SK-N-SH (cell line): ENCODE data around the gene ALB. TPM values are rescaled to one million over a fixed set of nuclear protein-coding genes. Genes with fewer than 3 reads are reported as not detected.

Experiments
- CTCF ChIA-PET: fragments of 300-600, 350-600 bp; formaldehyde crosslinking; extraction: SDS; loops from one replicate; lab custom pipeline; 2021; lab: Yijun Ruan, JAX
- POLR2A ChIA-PET: fragments of 350-600 bp; sonication (Branson Sonifier 250); formaldehyde crosslinking; extraction: SDS; loops from one replicate; lab custom pipeline; 2020; ENCODE audit warnings: antibody characterized with exemption, inconsistent platforms; lab: Yijun Ruan, JAX
- DNase-seq: peaks from one replicate; pipeline ENCODE4 v3.0.0; 2012
- H2AFZ ChIP-seq: fragments of 200-600 bp; sonication (generic); 2 replicates; pipeline ENCODE4 v1.8.1; 2016; ENCODE audit warnings: antibody characterized with exemption, mild to moderate bottlenecking, low read depth
- H3F3A ChIP-seq: fragments of 200-600 bp; sonication (generic); replicated peaks from 2 replicates; pipeline ENCODE3; 2016; ENCODE audit warnings: antibody characterized with exemption, mild to moderate bottlenecking; ENCODE audit not compliant: insufficient read depth
- H3K27ac ChIP-seq, 2 experiments: fragments of 200-500 bp in 1 of 2; fragments of 200-600 bp in 1 of 2; sonication (Bioruptor generic) in 1 of 2; sonication (generic), shearing (Covaris generic) in 1 of 2; 2 replicates each; pipeline versions ENCODE4 v1.5.1 to v1.6.1; 2014 to 2016; ENCODE audit warnings: low read depth in 2 of 2, inconsistent platforms in 1 of 2, low read length in 1 of 2, mild to moderate bottlenecking in 1 of 2, mixed read lengths in 1 of 2
- H3K27me3 ChIP-seq: fragments of 200-600 bp; sonication (generic), shearing (Covaris generic); 2 replicates; pipeline ENCODE4 v1.6.1; 2016; ENCODE audit warnings: mixed run types; ENCODE audit not compliant: insufficient read depth
- H3K36me3 ChIP-seq, 2 experiments: fragments of 200-500 bp in 1 of 2; fragments of 200-600 bp in 1 of 2; sonication (Bioruptor generic) in 1 of 2; sonication (generic) in 1 of 2; replicated peaks in 1 of 2; 2 replicates each; pipeline versions ENCODE3 to v1.5.1; 2014 to 2016; ENCODE audit warnings: low read length in 1 of 2, mild to moderate bottlenecking in 1 of 2; ENCODE audit not compliant: insufficient read depth in 2 of 2, control insufficient read depth in 1 of 2
- H3K4me1 ChIP-seq, 2 experiments: fragments of 200-500 bp in 1 of 2; fragments of 200-600 bp in 1 of 2; sonication (Bioruptor generic) in 1 of 2; sonication (generic), shearing (Covaris generic) in 1 of 2; 2 replicates each; pipeline versions ENCODE4 v1.5.1 to v1.6.1; 2014 to 2016; ENCODE audit warnings: low read depth in 1 of 2, low read length in 1 of 2, mixed run types in 1 of 2; ENCODE audit not compliant: insufficient read depth in 2 of 2, control insufficient read depth in 1 of 2
- H3K4me2 ChIP-seq: fragments of 200-600 bp; sonication (generic), shearing (Covaris generic); 2 replicates; pipeline ENCODE4 v1.6.1; 2017; ENCODE audit warnings: mixed run types
- H3K4me3 ChIP-seq, 2 experiments: fragments of 200-500 bp in 1 of 2; fragments of 200-600 bp in 1 of 2; sonication (Bioruptor generic) in 1 of 2; sonication (generic), shearing (Covaris generic) in 1 of 2; 2 replicates each; pipeline versions ENCODE4 v1.5.1 to v1.8.1; 2014 to 2016; ENCODE audit warnings: low read depth in 2 of 2, inconsistent platforms in 1 of 2, low read length in 1 of 2, mild to moderate bottlenecking in 1 of 2, mixed read lengths in 1 of 2, moderate library complexity in 1 of 2
- H3K79me2 ChIP-seq: fragments of 200-600 bp; sonication (generic); 2 replicates; pipeline ENCODE4 v1.8.1; 2017; ENCODE audit warnings: mild to moderate bottlenecking; ENCODE audit not compliant: insufficient read depth
- H3K9ac ChIP-seq: fragments of 200-600 bp; sonication (generic); 2 replicates; pipeline ENCODE4 v1.6.1; 2017; ENCODE audit warnings: mixed run types
- H3K9me2 ChIP-seq: fragments of 200-600 bp; sonication (generic); 2 replicates; pipeline ENCODE4 v1.6.1; 2017; ENCODE audit warnings: mixed run types
- H3K9me3 ChIP-seq: fragments of 200-600 bp; sonication (generic); 2 replicates; pipeline ENCODE4 v1.6.1; 2017; ENCODE audit warnings: mixed run types, mild to moderate bottlenecking, moderate library complexity
- H4K20me1 ChIP-seq: fragments of 200-600 bp; sonication (generic); 2 replicates; pipeline ENCODE4 v1.6.1; 2017; ENCODE audit warnings: mild to moderate bottlenecking, mixed run types; ENCODE audit not compliant: insufficient read depth
- CTCF ChIP-seq: fragments of 200-600 bp; sonication (generic); IDR thresholded peaks from 2 replicates; pipeline ENCODE4 v1.6.1; 2017; ENCODE audit warnings: antibody characterized with exemption, mild to moderate bottlenecking, moderate library complexity
- GATA2 ChIP-seq: sonication (generic); formaldehyde crosslinking; IDR thresholded peaks from 2 replicates; pipeline ENCODE4 v1.5.0; 2020; ENCODE audit warnings: mild to moderate bottlenecking, missing genetic modification reagents
- JUND ChIP-seq: IDR thresholded peaks from 2 replicates; pipeline ENCODE4 v1.4.0; 2012
- MAX ChIP-seq: IDR thresholded peaks from 2 replicates; pipeline ENCODE4 v1.4.0; 2012; ENCODE audit warnings: low read depth
- MEF2A ChIP-seq: IDR thresholded peaks from 2 replicates; pipeline ENCODE4 v1.4.0; 2012; ENCODE audit warnings: low read depth, borderline replicate concordance
- MXI1 ChIP-seq: IDR thresholded peaks from 2 replicates; pipeline ENCODE4 v1.6.1; 2012; ENCODE audit warnings: mild to moderate bottlenecking, low read depth, low read length, improper control_type of control experiment
- NFIC ChIP-seq: IDR thresholded peaks from 2 replicates; pipeline ENCODE4 v1.4.0; 2012; ENCODE audit warnings: borderline replicate concordance
- RXRA ChIP-seq: IDR thresholded peaks from 2 replicates; pipeline ENCODE4 v1.4.0; 2012; ENCODE audit warnings: low read depth, mild to moderate bottlenecking, borderline replicate concordance
- WGBS: methylation state at CpG from one replicate; pipeline ENCODE4 v1.1.6; 2017; ENCODE audit warnings: low lambda C conversion rate; 5-methylcytosine and 5-hydroxymethylcytosine counted together
- polyA plus RNA-seq, 3 experiments: library from polyadenylated mRNA; depleted of rRNA; stranded (reverse); fragments of >200 nt; gene quantifications; 2 replicates each; pipeline ENCODE4 v1.2.3, GENCODE V29; 2012
- TF ChIP-seq, protein P1 (sequence below): fragments of 150-350 bp; IDR thresholded peaks from 2 replicates; pipeline ENCODE4 v1.6.1; 2016; ENCODE audit warnings: mild to moderate bottlenecking, low read depth, low read length
- TF ChIP-seq, protein P2 (sequence below): IDR thresholded peaks from 2 replicates; pipeline ENCODE4; 2012

Gene ALB
- polyA plus RNA-seq, 1 of the 3 experiments (the other 2 are of a cell fraction), result not detected

DNA sequence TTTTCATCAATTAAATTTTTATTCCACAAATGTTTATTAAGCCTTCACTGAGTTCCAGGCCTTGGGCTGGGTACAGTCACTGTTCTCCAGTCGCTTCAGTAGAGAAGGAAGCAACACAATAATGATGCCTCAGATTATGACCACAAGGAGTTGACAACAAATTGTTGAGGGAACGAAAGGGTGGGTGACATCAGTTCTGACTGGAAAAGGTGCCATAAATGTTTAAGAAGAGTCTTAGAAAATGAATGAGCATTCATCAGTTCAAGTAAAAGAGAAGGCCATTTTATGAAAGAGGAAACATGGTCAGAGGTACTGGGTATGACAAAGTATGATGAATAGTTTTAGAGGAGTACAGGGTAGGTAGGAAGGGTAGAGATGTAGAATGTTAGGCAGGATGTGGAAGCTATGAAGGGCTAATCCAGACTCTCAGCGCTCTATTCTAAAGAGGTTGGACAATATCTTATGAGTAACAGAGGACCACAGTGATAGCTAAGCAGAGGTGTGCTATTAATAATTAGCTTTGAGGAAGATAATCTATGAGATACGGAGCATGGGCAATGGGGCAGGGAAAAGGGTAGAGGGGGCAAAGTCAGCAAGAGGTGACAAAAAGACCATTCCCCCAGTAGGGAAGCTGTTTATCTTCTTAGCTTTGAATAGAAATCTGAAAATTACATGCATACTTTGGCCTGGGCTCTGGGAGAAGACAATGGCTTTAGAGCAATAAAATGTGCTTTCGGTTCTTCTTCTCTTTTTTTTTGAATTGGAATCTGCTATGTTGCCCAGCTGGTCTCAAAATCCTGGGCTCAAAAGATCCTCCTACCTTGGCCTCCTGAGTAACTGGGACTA lies 52.3 kb downstream of the ALB start:
- H3F3A ChIP-seq, result no peaks in the 10 kb centered on the region
- DNase-seq, result no peak
- H3K27me3 ChIP-seq, result no peaks in the 10 kb centered on the region; the same call in 1 of the 2 replicates
- no peaks in the 10 kb centered on the region for H3K9me3 ChIP-seq
- H3K4me1 ChIP-seq, result no peaks in the 10 kb centered on the region
- no peak overlapping the region for H3K4me2 ChIP-seq
- ChIA-PET POLR2A (no interaction called here), CTCF (interaction anchor here (2.5 kb wide), 1 partner anchor 10 kb away, joined by 15 read pairs; no protein-coding TSS in a partner anchor)
- H3K9me2 ChIP-seq, result no peaks in the 10 kb centered on the region
- H3K36me3 ChIP-seq, result no peaks in the 10 kb centered on the region
- TF ChIP-seq RXRA, result no peak
- TF ChIP-seq JUND, result no peak
- no peak for TF ChIP-seq MEF2A
- TF ChIP-seq, protein P1, sequence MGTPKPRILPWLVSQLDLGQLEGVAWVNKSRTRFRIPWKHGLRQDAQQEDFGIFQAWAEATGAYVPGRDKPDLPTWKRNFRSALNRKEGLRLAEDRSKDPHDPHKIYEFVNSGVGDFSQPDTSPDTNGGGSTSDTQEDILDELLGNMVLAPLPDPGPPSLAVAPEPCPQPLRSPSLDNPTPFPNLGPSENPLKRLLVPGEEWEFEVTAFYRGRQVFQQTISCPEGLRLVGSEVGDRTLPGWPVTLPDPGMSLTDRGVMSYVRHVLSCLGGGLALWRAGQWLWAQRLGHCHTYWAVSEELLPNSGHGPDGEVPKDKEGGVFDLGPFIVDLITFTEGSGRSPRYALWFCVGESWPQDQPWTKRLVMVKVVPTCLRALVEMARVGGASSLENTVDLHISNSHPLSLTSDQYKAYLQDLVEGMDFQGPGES, result no peak
- TF ChIP-seq MAX, result no peak
- TF ChIP-seq, protein P2, sequence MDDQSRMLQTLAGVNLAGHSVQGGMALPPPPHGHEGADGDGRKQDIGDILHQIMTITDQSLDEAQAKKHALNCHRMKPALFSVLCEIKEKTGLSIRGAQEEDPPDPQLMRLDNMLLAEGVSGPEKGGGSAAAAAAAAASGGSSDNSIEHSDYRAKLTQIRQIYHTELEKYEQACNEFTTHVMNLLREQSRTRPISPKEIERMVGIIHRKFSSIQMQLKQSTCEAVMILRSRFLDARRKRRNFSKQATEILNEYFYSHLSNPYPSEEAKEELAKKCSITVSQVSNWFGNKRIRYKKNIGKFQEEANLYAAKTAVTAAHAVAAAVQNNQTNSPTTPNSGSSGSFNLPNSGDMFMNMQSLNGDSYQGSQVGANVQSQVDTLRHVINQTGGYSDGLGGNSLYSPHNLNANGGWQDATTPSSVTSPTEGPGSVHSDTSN, result no peak
- TF ChIP-seq NFIC, result no peak
- TF ChIP-seq CTCF, result no peak
- TF ChIP-seq GATA2 (CRISPR knock-in tag), result no peak
- TF ChIP-seq MXI1, result no peak
- H4K20me1 ChIP-seq, result no peaks in the 10 kb centered on the region
- no peaks in the 10 kb centered on the region for H3K79me2 ChIP-seq
- no peak overlapping the region for H2AFZ ChIP-seq
- H3K27ac ChIP-seq, result no peak overlapping the region
- H3K9ac ChIP-seq, result no peak overlapping the region
- WGBS, result 11% methylated on average over 5 of the region's 5 CpGs
- H3K4me3 ChIP-seq, result no peak overlapping the region
